Esophagus muscularis mucosa (tissue), 2 donors: ENCODE measurements around the gene GRID1.

Source experiments
- EP300 ChIP-seq: sonication (generic); formaldehyde crosslinking; IDR thresholded peaks from one replicate; pipeline ENCODE4 v1.6.1; 2017; ENCODE audit warnings: antibody characterized with exemption
- POLR2A ChIP-seq: fragments of 450-650 bp; IDR thresholded peaks from one replicate; pipeline ENCODE4 v1.6.1; 2017; ENCODE audit warnings: antibody characterized with exemption, moderate library complexity, mild to moderate bottlenecking, low read depth

DNA sequence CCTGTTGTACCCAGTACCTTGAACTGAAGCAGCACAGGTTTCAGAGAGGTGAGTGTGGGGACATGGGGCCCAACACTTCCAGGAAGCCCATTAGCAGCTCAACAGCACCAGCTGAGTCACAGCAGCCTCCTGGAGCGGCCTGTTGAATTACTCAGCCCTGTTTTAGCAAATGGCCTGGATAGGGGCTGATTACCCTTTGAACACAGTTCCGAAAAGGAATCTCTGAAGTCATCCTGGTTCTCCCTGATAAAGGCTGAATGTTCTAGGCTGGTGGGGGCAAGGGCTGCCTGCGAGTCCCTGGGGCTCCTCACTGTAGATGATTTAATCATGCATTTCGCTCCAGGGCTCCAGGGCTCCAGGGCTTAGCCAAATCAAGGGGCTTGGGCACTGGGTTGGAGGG is 287.5 kb downstream of the GRID1 start:
- TF ChIP-seq POLR2A (no peak), EP300 (no peak)
